Fibroblast of lung (primary cell): ENCODE data around the gene SLIT3. TPM values are rescaled to one million over a fixed set of nuclear protein-coding genes. Genes with fewer than 3 reads are reported as not detected.

Experiments used
- DNase-seq, 2 donors: peaks; one replicate each; pipeline versions ENCODE4 v3.0.0 to v3.0.0-alpha.2; 2010; ENCODE audit warnings: low read depth in 2 of 2
- H2AFZ ChIP-seq: 2 replicates; pipeline ENCODE4 v1.5.1; 2012; ENCODE audit warnings: low read length, control low read depth, inconsistent platforms
- H3K27ac ChIP-seq: 2 replicates; pipeline ENCODE4 v1.5.1; 2011; ENCODE audit warnings: low read length, control low read depth; ENCODE audit not compliant: insufficient read depth
- H3K27me3 ChIP-seq: 2 replicates; pipeline ENCODE4 v1.5.1; 2011; ENCODE audit warnings: mild to moderate bottlenecking, low read length; ENCODE audit not compliant: control insufficient read depth, insufficient read depth
- H3K36me3 ChIP-seq: 2 replicates; pipeline ENCODE4 v1.5.1; 2011; ENCODE audit warnings: low read length; ENCODE audit not compliant: control insufficient read depth, insufficient read depth
- H3K4me1 ChIP-seq: 2 replicates; pipeline ENCODE4 v1.5.1; 2011; ENCODE audit warnings: low read length; ENCODE audit not compliant: control insufficient read depth, insufficient read depth; ENCODE audit errors: extremely low read depth
- H3K4me2 ChIP-seq: 2 replicates; pipeline ENCODE4 v1.5.1; 2011; ENCODE audit warnings: low read length, control low read depth; ENCODE audit not compliant: insufficient read depth; ENCODE audit errors: extremely low read depth
- H3K4me3 ChIP-seq, 4 experiments: fragments of 200-600 bp in 1 of 4; sonication (generic) in 1 of 4; replicated peaks in 1 of 4; 2 replicates each; pipeline ENCODE4 v1.5.1; 2011 to 2016; ENCODE audit warnings: low read length in 4 of 4, low read depth in 3 of 4, mild to moderate bottlenecking in 3 of 4, control low read depth in 2 of 4, inconsistent platforms in 1 of 4, mixed read lengths in 1 of 4; ENCODE audit not compliant: insufficient read depth in 1 of 4; ENCODE audit errors: control extremely low read depth in 1 of 4
- H3K79me2 ChIP-seq: 2 replicates; pipeline ENCODE4 v1.5.1; 2012; ENCODE audit warnings: mild to moderate bottlenecking, low read length, inconsistent platforms; ENCODE audit not compliant: control insufficient read depth, insufficient read depth
- H3K9ac ChIP-seq: 2 replicates; pipeline ENCODE4 v1.5.1; 2011; ENCODE audit warnings: mild to moderate bottlenecking, low read length, control low read depth; ENCODE audit not compliant: insufficient read depth
- H3K9me3 ChIP-seq: 2 replicates; pipeline ENCODE4 v1.5.1; 2012; ENCODE audit warnings: low read depth, low read length; ENCODE audit not compliant: control insufficient read depth, insufficient read depth
- H4K20me1 ChIP-seq: 2 replicates; pipeline ENCODE4 v1.5.1; 2011; ENCODE audit warnings: low read length; ENCODE audit not compliant: control insufficient read depth, insufficient read depth; ENCODE audit errors: extremely low read depth
- CTCF ChIP-seq, 2 donors: IDR thresholded peaks in 1 of 2; conservative IDR thresholded peaks in 1 of 2; 1 replicate in 1 of 2; 2 replicates in 1 of 2; pipeline ENCODE4 v1.5.1; 2011 to 2012; ENCODE audit warnings: low read length in 2 of 2, control low read depth in 1 of 2, inconsistent platforms in 1 of 2, low read depth in 1 of 2, mild to moderate bottlenecking in 1 of 2
- EZH2 ChIP-seq: IDR thresholded peaks from 2 replicates; pipeline ENCODE4 v1.5.1; 2012; ENCODE audit warnings: low read length, control low read depth, mild to moderate bottlenecking; ENCODE audit errors: missing control alignments
- polyA plus RNA-seq, 2 donors: library from polyadenylated mRNA; depleted of rRNA in 1 of 2; stranded (reverse) in 1 of 2; unstranded in 1 of 2; fragments of >200 nt; gene quantifications; 2 replicates each; pipeline ENCODE4 v1.2.1, GENCODE V29; 2011 to 2012; ENCODE audit warnings: missing spikeins in 1 of 2
- total RNA-seq: library from RNA; depleted of rRNA; stranded (reverse); fragments of >200 nt; gene quantifications from 2 replicates; pipeline ENCODE4 v1.2.1, GENCODE V29; 2014

Gene SLIT3
- total and polyA plus RNA-seq, 2 donors (not counting 1 experiment from before 2014, with no cell fraction given) = 1.6 to 4.6 TPM

GRCh38 chr5:169157064-169157463 lies 143.9 kb downstream of the SLIT3 start:
- no peak overlapping the region for H3K9ac ChIP-seq
- no peaks in the 10 kb centered on the region for H3K36me3 ChIP-seq
- H3K4me1 ChIP-seq = peaks cover 4% of the 10 kb centered on the region
- H3K9me3 ChIP-seq = no peaks in the 10 kb centered on the region
- no peak for TF ChIP-seq CTCF (conservative IDR thresholded peaks at IDR 0.05 in 1 of 2, IDR thresholded peaks at IDR 0.05 in 1 of 2; ENCODE audit: low read depth in 1 of 2, low read length in 2 of 2)
- no peak for TF ChIP-seq EZH2
- H3K27me3 ChIP-seq = no peaks in the 10 kb centered on the region
- no peak overlapping the region for H2AFZ ChIP-seq
- peak in 1 of 2 donors; percentile 38 for DNase-seq
- H3K79me2 ChIP-seq = no peaks in the 10 kb centered on the region
- H3K4me2 ChIP-seq = no peak overlapping the region
- no peak overlapping the region for H3K4me3 ChIP-seq
- H3K27ac ChIP-seq = no peak overlapping the region
- no peaks in the 10 kb centered on the region for H4K20me1 ChIP-seq

- H3K27ac ChIP-seq = no peak overlapping the region
- H3K9ac ChIP-seq = no peak overlapping the region
- H3K36me3 ChIP-seq = no peaks in the 10 kb centered on the region
- no peak overlapping the region for H3K4me3 ChIP-seq
- H2AFZ ChIP-seq = no peak overlapping the region
- H3K9me3 ChIP-seq = no peaks in the 10 kb centered on the region
- no peak for DNase-seq
- TF ChIP-seq EZH2 = no peak
- no peak for TF ChIP-seq CTCF (conservative IDR thresholded peaks at IDR 0.05 in 1 of 2, IDR thresholded peaks at IDR 0.05 in 1 of 2; ENCODE audit: low read depth in 1 of 2, low read length in 2 of 2)
- no peaks in the 10 kb centered on the region for H3K79me2 ChIP-seq
- no peaks in the 10 kb centered on the region for H4K20me1 ChIP-seq
- no peaks in the 10 kb centered on the region for H3K4me1 ChIP-seq
- no peak overlapping the region for H3K4me2 ChIP-seq
- H3K27me3 ChIP-seq = no peaks in the 10 kb centered on the region
These were observed 146.3 kb downstream of the SLIT3 start for GRCh38 chr5:169154679-169155078.

GRCh38 chr5:169153405-169153804 lies 147.5 kb downstream of the SLIT3 start:
- H3K4me1 ChIP-seq = no peaks in the 10 kb centered on the region

More at GRCh38 chr5:169153405-169153804, 147.5 kb downstream of the SLIT3 start:
- Histone ChIP-seq H3K9me3 (no peaks in the 10 kb centered on the region), H4K20me1 (no peaks in the 10 kb centered on the region), H3K4me2 (no peak overlapping the region), H3K27ac (no peak overlapping the region), H3K9ac (no peak overlapping the region), H2AFZ (no peak overlapping the region), H3K79me2 (no peaks in the 10 kb centered on the region), H3K27me3 (no peaks in the 10 kb centered on the region), H3K36me3 (no peaks in the 10 kb centered on the region), H3K4me3 (no peak overlapping the region)
- DNase-seq = no peak
- no peak for TF ChIP-seq CTCF (conservative IDR thresholded peaks at IDR 0.05 in 1 of 2, IDR thresholded peaks at IDR 0.05 in 1 of 2; ENCODE audit: low read depth in 1 of 2, low read length in 2 of 2)
- TF ChIP-seq EZH2 = no peak
